Subcutaneous adipose tissue (tissue), 4 donors: ENCODE data around the gene CDC42EP3. TPM values are rescaled to one million over a fixed set of nuclear protein-coding genes. Genes with fewer than 3 reads are reported as not detected.

Experiments used
- CTCF ChIP-seq: fragments of 450-650 bp; IDR thresholded peaks from one replicate; pipeline ENCODE4 v1.5.1; 2016; ENCODE audit warnings: low read depth, mild to moderate bottlenecking, control low read depth, antibody characterized with exemption, moderate library complexity
- total RNA-seq, 4 donors: library from RNA; depleted of rRNA; stranded (reverse); fragments of >200 nt; gene quantifications; one replicate each; pipeline ENCODE4 v1.1.0, GENCODE V29; 2016

CDC42EP3 gene
- total RNA-seq, 4 donors from 2014 or later, result 29.7 to 56.9 (median 40.6) TPM

- TF ChIP-seq CTCF, result no peak
These were observed 23.0 kb downstream of the CDC42EP3 start for GRCh38 chr2:37648331-37649011.

DNA sequence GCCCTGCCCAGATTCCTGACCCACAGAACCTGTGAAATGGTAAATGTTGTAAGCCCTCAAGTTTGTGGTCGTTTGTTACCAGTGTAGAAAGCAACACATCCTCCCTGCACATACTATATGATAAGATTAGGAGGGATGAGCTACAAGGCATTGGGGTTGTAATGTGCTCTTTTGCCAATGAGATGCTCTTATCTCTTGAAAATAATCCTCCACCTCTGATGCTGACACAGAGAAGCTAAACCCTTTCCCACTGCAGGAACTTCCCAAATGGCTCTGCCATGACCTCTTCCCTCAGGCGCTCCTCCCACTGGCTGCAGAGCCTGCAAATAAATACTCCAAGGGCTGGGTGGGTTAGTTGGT is 23.5 kb downstream of the CDC42EP3 start:
- TF ChIP-seq CTCF, result no peak

DNA sequence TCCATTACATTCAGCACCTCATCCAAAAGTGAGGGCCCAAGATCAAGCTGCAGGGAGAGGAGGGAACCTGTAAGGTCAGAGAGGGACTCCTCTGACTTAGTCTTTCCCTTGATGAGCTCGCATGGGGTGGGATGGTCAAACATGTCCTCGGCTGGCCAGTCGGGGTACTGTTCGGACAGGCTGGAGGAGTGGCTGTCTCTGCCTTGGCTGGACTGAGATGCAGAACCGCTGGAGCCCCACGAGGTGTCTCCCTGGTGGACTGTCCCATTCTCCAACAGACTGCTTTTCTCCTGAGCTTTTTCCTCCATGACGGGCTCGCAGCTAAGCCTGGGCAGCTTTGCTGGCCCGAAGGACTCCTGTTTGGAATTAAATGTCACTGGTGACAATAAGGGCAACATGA is 25.6 kb downstream of the CDC42EP3 start:
- no peak for TF ChIP-seq CTCF

DNA sequence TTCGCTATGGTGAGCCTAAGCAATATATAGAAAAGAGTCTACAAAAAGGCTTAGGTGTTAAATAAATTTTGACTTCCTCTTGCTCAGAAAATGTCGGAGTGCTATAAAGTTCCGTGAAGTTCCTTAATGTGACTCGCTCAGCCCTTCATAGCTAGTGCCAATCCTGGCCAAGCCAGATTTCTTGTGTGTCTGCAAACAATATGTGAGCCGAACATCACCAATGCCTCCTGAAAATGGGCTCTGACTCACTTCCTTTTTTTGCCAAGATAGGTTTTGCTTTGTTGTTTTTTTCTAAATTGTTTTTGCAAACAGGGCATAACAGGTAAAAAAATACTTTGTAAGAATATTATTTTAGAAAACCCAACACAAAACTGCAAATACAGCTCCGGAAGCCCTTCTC is 26.1 kb downstream of the CDC42EP3 start:
- no peak for TF ChIP-seq CTCF

GRCh38 chr2:37644191-37644590 is 27.3 kb downstream of the CDC42EP3 start:
- TF ChIP-seq CTCF, result no peak

GRCh38 chr2:37643730-37644078 is 27.7 kb downstream of the CDC42EP3 start:
- no peak for TF ChIP-seq CTCF

DNA sequence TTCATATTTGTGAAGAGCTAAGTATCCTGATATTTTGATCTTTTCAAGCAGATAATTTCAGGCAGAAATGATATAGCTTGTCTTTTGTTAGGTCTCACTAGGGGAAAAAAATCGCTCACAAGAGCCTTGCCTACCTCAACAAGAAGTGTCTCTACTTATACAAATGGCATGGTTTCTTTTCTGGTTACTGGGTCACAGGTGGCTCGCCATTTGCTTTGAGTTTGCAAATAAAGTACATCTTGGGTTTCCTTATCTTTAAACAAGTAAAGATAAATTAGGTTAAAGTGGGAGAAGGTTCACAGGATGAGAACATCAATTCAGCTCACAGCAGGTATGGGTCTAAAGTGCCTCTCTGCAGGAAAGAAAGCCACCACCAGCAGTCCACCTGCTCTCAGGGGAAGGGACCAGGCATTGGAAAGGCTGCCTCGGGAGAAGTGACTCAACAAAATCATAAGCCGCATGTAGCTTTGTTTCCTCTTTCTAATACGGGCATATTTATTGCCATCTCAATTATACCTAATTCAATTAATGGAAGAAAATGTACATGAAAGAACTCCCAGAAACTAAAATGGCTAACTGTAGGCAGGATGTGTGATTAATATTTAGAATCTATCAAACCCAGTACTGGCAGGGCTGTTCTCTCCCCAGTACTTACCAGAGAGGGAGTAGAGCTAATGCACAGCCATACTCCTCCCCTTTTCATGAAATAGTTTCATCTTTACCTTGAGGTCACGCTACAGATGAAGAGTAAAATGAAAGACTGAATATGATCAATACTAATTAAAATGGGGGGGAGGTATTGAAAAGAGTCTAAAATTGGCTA is 28.3 kb downstream of the CDC42EP3 start:
- TF ChIP-seq CTCF, result no peak
